Gastroesophageal sphincter (tissue), 3 donors: ENCODE measurements around the gene FYB1.

ENCODE experiments used
- CTCF ChIP-seq, 4 experiments: fragments of 200-600 bp in 2 of 4; fragments of 450-650 bp in 2 of 4; sonication (generic) in 1 of 4; IDR thresholded peaks; one replicate each; pipeline ENCODE4 v1.5.1; 2017 to 2019; ENCODE audit warnings: antibody characterized with exemption in 4 of 4, mild to moderate bottlenecking in 2 of 4, moderate library complexity in 2 of 4
- EP300 ChIP-seq: sonication (generic); formaldehyde crosslinking; IDR thresholded peaks from one replicate; pipeline ENCODE4 v1.6.1; 2017; ENCODE audit warnings: antibody characterized with exemption, mild to moderate bottlenecking

- TF ChIP-seq EP300 (no peak), CTCF (IDR thresholded peaks at IDR 0.05) (no peak)
These were observed 163.5 kb downstream of the FYB1 start for GRCh38 chr5:39055768-39056398.
